ENCODE results near the gene ZBTB42.

Gene ZBTB42

DNA sequence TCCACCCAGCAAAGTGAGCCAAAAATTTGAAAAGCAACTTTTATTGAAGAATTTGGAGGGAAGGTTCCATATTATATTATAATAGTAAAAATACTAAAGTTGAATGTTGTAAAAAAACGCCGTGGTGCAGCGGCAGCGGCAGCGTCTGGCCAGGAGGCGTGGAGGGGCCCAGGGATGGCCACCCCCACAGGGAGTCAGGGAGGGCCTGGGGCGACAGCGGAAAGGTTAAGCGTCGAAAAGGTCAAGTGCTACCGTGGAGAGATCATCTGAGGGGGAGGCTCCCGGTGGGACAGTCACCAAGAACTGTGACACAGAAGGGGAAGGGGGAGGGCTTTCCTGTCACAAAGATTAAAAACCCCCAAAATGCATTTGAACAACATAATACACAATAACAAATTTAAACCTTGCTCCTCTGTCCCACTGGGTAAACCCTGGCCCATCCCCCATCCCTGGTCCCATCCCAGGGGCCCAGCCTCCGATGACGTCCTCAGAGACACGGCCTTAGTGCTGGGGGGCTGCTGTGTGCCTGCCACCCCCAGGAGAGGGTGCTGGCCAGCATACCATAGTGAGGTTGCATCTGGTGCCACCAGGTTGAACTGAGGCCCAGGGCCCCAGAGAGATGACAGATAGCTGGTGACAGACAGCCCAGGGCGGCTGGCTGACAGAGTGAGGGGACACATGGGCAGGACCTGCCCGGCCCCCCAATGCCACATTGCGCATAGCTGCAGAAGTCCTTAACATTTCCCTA lies 31.4 kb upstream of the ZBTB42 start:
- no peak for DNase-seq (ENCODE audit: low read depth in 3 of 3, low spot score in 1 of 3)

DNA sequence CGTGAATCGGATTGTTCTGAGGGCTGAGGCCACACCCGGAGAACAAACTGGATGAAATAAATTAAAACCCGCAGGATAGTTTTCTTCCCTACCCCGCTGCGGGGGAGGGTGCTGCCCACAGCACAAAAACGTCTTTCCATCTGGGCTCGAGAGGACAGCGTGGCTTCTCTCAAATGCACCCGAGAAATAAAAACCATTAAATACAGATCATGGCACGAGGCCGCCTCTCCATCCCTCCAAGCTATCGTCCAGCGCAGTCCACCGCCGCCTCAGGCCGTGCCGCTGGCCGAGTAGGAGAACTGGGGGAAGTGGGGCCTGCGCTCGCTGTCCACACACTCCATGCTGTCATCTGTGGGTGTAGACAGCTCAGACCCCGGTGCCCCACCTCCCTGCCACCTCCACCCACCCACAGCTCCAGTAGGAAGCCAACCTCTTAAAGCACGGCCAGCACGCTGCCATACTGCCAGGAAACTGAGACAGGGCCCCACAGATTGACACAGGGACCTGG lies 30.8 kb upstream of the ZBTB42 start:
- DNase-seq (ENCODE audit: low read depth in 3 of 3, low spot score in 1 of 3): no peak

DNA sequence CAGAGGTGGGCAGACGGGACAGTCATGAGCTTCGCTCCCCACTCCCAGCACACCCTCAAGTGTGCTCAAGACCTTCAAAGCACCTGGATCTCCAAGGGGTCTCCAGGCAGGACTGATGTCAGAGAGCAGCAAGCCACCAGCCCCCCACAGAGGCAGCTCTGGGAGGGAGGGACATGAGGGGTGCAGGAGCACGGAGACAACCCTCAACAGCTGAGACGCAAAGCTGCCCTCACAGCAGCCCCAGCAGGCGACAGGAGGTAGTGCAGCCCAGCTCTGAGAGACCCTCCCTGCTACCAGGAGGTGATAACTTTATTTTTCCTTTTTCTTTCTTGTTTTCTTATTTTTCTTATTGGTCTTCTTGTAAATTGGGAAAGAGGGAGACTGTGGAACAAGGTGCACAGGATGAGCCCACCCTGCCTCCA lies 30.0 kb upstream of the ZBTB42 start:
- DNase-seq (ENCODE audit: low read depth in 3 of 3, low spot score in 1 of 3): no peak

- DNase-seq (ENCODE audit: low read depth in 3 of 3, low spot score in 1 of 3): no peak
Observed at GRCh38 chr14:104771374-104771773, 29.5 kb upstream of the ZBTB42 start.

DNA sequence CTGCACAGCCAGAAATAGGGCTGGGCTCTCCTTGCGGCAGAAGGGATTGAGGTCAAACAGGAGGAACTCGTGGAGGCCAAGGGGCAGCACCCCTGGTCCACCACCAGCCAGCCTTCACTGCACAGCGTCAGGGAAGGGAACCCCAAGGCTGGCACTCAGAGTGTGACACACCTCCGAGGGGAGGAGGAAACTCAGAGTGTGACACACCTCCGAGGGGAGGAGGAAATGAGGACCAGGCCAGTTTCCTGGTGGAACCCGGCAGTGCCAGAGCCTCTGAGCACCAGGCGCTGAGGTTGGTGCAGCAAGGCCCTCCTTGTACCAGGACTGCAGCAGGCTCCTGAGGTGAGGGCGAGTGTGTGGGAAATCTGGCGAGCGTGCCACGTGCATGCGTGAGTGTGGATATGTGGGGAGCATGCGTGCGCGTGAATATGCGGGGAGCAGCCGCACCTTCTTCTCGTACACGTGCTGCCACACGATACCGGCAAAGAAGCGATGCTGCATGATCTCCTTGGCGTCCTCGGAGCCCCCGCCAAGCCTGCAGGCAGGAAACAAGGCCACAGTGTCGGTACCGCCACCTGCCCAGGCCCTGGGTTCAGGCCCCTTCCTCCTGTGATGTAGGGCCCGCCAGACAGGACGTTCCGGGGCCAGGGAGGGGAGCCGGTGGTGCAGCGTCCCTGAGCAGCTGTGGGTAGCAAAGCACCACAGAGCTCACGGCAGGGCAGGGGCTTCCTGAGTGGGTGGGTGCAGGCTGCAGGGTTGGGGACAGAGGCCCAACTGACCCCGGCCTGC lies 28.8 kb upstream of the ZBTB42 start:
- DNase-seq (ENCODE audit: low read depth in 3 of 3, low spot score in 1 of 3): no peak

GRCh38 chr14:104772707-104773504 lies 28.0 kb upstream of the ZBTB42 start:
- DNase-seq (ENCODE audit: low read depth in 3 of 3, low spot score in 1 of 3): no peak

- DNase-seq (ENCODE audit: low read depth in 3 of 3, low spot score in 1 of 3): no peak
Observed at GRCh38 chr14:104773505-104774452, 27.1 kb upstream of the ZBTB42 start.

GRCh38 chr14:104774453-104775072 lies 26.3 kb upstream of the ZBTB42 start:
- DNase-seq (ENCODE audit: low read depth in 3 of 3, low spot score in 1 of 3): no peak

DNA sequence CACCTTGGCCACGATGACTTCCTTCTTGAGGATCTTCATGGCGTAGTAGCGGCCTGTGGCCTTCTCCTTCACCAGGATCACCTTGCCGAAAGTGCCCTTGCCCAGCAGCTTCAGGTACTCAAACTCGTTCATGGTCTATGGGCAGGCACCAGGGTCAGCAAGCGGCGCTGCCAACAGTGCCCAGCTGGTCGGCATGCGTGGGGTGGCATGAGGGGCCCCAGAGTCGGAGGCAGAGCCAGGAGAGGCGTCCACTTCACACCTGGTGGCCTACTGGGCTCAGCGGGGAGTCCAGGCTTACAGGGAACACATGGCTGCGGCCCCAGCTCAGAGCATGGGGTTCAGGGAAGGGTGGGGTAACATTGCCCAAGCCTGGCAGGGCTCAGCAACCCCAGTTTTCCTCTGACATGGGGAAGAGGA lies 25.8 kb upstream of the ZBTB42 start:
- no peak for DNase-seq (ENCODE audit: low read depth in 3 of 3, low spot score in 1 of 3)

DNA sequence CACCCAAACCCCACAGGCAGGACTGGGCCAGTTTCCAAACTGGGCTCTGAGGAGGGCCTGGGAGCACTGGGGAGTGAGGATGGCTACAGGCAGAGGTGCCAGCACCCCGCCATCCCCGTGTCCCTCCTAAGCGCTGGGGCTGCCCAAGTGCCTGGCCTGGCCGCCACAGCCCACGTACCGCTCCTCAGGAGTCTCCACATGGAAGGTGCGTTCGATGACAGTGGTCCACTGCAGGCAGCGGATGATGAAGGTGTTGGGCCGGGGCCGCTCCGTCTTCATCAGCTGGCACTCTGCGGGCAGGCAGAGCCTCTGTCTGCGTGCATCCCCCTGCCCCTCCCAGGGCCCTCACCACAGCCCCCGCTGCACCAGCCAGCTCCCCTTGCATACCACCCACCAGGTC lies 24.4 kb upstream of the ZBTB42 start:
- DNase-seq (ENCODE audit: low read depth in 3 of 3, low spot score in 1 of 3): no peak

DNA sequence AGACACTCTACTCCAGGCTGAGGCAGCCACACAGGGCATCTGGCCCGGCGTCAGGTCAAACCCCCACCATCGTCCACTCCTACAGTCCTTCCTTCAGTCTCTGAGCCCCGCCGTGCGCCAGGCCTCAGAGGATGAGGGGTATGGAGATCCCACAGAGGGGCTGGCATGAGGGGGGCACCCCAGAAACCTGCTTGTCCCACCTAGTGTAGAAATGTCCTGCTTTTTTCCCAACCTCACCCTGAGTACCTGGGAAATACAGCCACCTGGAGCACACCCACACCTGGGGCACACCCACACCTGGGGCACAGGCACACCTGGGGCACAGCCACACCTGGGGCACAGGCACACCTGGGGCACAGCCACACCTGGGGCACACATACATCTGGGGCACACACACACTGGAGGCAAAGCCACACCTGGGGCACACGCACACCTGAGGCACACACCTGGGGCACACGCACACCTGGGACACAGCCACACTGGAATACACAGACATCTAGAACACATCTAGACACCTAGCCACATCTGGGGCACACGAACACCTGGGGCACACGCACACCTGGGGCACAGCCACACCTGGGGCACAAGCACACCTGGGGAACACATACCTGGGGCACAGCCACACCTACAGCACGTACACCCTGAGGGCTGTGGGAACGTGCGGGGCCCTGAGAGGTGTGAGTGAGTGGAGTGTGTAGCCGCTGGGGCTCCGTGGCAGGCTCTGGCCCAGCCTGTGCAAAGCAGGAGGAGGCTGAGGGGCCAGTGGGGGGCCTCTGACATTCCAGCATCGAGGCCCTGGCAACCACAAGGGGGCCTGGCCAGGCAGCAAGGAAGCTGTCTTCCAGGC lies 23.7 kb upstream of the ZBTB42 start:
- no peak for DNase-seq (ENCODE audit: low read depth in 3 of 3, low spot score in 1 of 3)

DNA sequence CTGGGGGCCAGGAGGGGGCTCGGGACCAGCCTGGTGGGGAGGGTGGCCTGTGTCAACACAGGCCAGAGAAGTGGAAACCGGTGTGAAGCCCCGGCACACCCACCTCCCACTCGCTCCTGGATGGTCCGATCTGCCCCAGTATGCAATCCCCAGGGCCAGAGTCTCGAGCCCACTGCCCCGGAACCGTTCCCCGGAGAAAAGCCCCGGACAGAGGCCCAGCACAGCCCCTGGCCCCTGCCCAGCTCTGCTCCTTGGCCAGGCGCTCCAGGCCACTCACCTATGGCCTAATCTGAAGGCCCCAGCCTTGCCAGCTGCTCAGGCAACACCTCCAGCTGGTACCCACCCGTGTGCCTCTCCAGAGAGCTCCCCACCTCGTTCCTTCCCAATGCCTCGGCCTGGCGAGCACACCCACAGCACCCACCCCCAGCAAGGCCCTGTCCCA lies 23.1 kb upstream of the ZBTB42 start:
- DNase-seq (ENCODE audit: low read depth in 3 of 3, low spot score in 1 of 3): no peak

GRCh38 chr14:104778694-104779331 lies 22.1 kb upstream of the ZBTB42 start:
- no peak for DNase-seq (ENCODE audit: low read depth in 3 of 3, low spot score in 1 of 3)

DNA sequence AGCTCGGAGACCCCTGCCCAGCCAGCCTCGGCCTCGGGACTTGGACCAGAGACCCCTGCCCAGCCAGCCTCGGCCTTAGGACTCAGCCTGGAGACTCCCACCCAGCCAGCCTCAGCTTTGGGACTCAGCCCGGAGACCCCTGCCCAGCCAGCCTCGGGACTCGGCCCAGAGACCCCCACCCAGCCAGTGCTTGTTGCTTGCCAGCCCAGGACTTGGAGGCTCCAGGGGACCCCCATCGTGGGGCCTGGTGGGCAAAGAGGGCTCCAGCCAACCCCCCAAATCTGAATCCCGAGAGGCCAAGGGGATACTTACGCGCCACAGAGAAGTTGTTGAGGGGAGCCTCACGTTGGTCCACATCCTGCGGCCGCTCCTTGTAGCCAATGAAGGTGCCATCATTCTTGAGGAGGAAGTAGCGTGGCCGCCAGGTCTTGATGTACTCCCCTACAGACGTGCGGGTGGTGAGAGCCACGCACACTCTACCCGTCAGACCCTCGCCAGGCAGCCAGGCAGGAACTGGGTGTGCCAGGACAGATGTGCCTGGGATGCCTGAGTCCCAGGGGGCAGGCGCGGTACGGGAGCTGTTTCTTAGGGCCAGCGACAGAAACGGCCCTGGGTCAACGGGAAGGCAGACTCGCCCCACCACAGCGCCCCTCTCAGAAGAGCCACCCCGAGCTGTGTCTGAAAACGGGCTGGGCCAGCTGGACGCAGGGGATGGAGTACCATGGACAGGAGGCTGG lies 21.0 kb upstream of the ZBTB42 start:
- no peak for DNase-seq (ENCODE audit: low read depth in 3 of 3, low spot score in 1 of 3)

- no peak for DNase-seq (ENCODE audit: low read depth in 3 of 3, low spot score in 1 of 3)
Observed at GRCh38 chr14:104780513-104781030, 20.3 kb upstream of the ZBTB42 start.

- no peak for DNase-seq (ENCODE audit: low read depth in 3 of 3, low spot score in 1 of 3)
Observed at GRCh38 chr14:104781271-104782077, 19.4 kb upstream of the ZBTB42 start.
